HG03097 (cell line): ENCODE data around the gene NRG3.

ENCODE experiments used
- ATAC-seq: cut with Tn5 transposase; IDR thresholded peaks from one replicate; pipeline ENCODE4 v1.9.1; 2021; ENCODE audit not compliant: unreplicated experiment, low FRiP score

Gene NRG3

GRCh38 chr10:82865366-82865765 is 990.4 kb downstream of the NRG3 start:
- no peak for ATAC-seq

- ATAC-seq = no peak
These were observed 991.5 kb downstream of the NRG3 start for GRCh38 chr10:82866424-82867020.

GRCh38 chr10:82867056-82867455 is 992.1 kb downstream of the NRG3 start:
- ATAC-seq = no peak

GRCh38 chr10:82874671-82875070 is 999.7 kb downstream of the NRG3 start:
- no peak for ATAC-seq

GRCh38 chr10:82880776-82881290 is 1005.8 kb downstream of the NRG3 start:
- no peak for ATAC-seq

- no peak for ATAC-seq
These were observed 1007.7 kb downstream of the NRG3 start for GRCh38 chr10:82882722-82883121.

- no peak for ATAC-seq
These were observed 1008.6 kb downstream of the NRG3 start for GRCh38 chr10:82883603-82884002.

- no peak for ATAC-seq
These were observed 1012.5 kb downstream of the NRG3 start for GRCh38 chr10:82887488-82887887.

- ATAC-seq = no peak
These were observed 1013.9 kb downstream of the NRG3 start for GRCh38 chr10:82888809-82889455.

GRCh38 chr10:82889728-82890127 is 1014.7 kb downstream of the NRG3 start:
- ATAC-seq = no peak

- no peak for ATAC-seq
These were observed 1015.6 kb downstream of the NRG3 start for GRCh38 chr10:82890573-82890972.

- ATAC-seq = no peak
These were observed 1033.1 kb downstream of the NRG3 start for GRCh38 chr10:82908096-82908495.

- ATAC-seq = no peak
These were observed 1033.8 kb downstream of the NRG3 start for GRCh38 chr10:82908751-82909150.

GRCh38 chr10:82910301-82910700 is 1035.3 kb downstream of the NRG3 start:
- no peak for ATAC-seq

GRCh38 chr10:82914655-82915136 is 1039.7 kb downstream of the NRG3 start:
- no peak for ATAC-seq

GRCh38 chr10:82916941-82917340 is 1041.9 kb downstream of the NRG3 start:
- no peak for ATAC-seq

GRCh38 chr10:82918022-82918421 is 1043.0 kb downstream of the NRG3 start:
- no peak for ATAC-seq

- ATAC-seq = peak; percentile 57
These were observed 1047.1 kb downstream of the NRG3 start for GRCh38 chr10:82922046-82922445.

- ATAC-seq = no peak
These were observed 1047.8 kb downstream of the NRG3 start for GRCh38 chr10:82922755-82923154.

GRCh38 chr10:82924711-82925110 is 1049.7 kb downstream of the NRG3 start:
- ATAC-seq = no peak

- ATAC-seq = no peak
These were observed 1050.6 kb downstream of the NRG3 start for GRCh38 chr10:82925547-82925946.

- ATAC-seq = no peak
These were observed 1057.5 kb downstream of the NRG3 start for GRCh38 chr10:82932451-82932850.
